GM23338 (cell line): ENCODE data around the gene CPNE1. TPM values are rescaled to one million over a fixed set of nuclear protein-coding genes. Genes with fewer than 3 reads are reported as not detected.

Experiments used
- ATAC-seq: fragments of 200-7000 bp; cut with Tn5 transposase; 3 replicates; pipeline ENCODE4 v1.9.1; 2020
- DNase-seq: peaks from one replicate; pipeline ENCODE4 v3.0.0-alpha.2; 2015; ENCODE audit warnings: low spot score
- H2AFZ ChIP-seq: fragments of 200-600 bp; sonication (generic); 2 replicates; pipeline ENCODE4 v1.8.0; 2016; ENCODE audit warnings: antibody characterized with exemption, mild to moderate bottlenecking, moderate library complexity
- H3F3A ChIP-seq: fragments of 200-600 bp; sonication (generic); replicated peaks from 2 replicates; pipeline ENCODE4 v1.8.0; 2017; ENCODE audit warnings: antibody characterized with exemption, mixed run types, low read depth
- H3K27ac ChIP-seq: fragments of 200-600 bp; sonication (generic); 2 replicates; pipeline ENCODE4 v1.6.1; 2016; ENCODE audit warnings: low read depth
- H3K27me3 ChIP-seq: fragments of 200-600 bp; sonication (generic); 2 replicates; pipeline ENCODE4 v1.8.0; 2016; ENCODE audit warnings: mild to moderate bottlenecking, mixed run types, moderate library complexity; ENCODE audit not compliant: insufficient read depth
- H3K36me3 ChIP-seq: fragments of 200-600 bp; sonication (generic); 2 replicates; pipeline ENCODE4 v1.8.0; 2016; ENCODE audit warnings: mild to moderate bottlenecking; ENCODE audit not compliant: insufficient read depth
- H3K4me1 ChIP-seq: fragments of 200-600 bp; sonication (generic); 2 replicates; pipeline ENCODE4 v1.8.0; 2016; ENCODE audit warnings: mild to moderate bottlenecking, moderate library complexity; ENCODE audit not compliant: insufficient read depth
- H3K4me2 ChIP-seq: fragments of 200-600 bp; sonication (generic); 2 replicates; pipeline ENCODE4 v1.7.1; 2017; ENCODE audit warnings: mixed run types
- H3K4me3 ChIP-seq: fragments of 200-600 bp; sonication (generic); 2 replicates; pipeline ENCODE4 v1.6.1; 2016; ENCODE audit warnings: mixed run types
- H3K79me2 ChIP-seq: fragments of 200-600 bp; sonication (generic); replicated peaks from 2 replicates; pipeline ENCODE4 v1.8.0; 2017; ENCODE audit warnings: mild to moderate bottlenecking; ENCODE audit not compliant: insufficient read depth
- H3K9me2 ChIP-seq: fragments of 200-600 bp; sonication (generic); 2 replicates; pipeline ENCODE4 v1.8.0; 2017; ENCODE audit not compliant: insufficient read depth
- H4K20me1 ChIP-seq: fragments of 200-600 bp; sonication (generic); replicated peaks from 2 replicates; pipeline ENCODE4 v1.8.0; 2017; ENCODE audit warnings: mild to moderate bottlenecking; ENCODE audit not compliant: insufficient read depth
- H3K27ac Mint-ChIP-seq: 2 replicates; pipeline ENCODE4 v1.8.0; 2020; ENCODE audit warnings: inconsistent platforms, mild to moderate bottlenecking, moderate library complexity, mixed read lengths
- H3K27me3 Mint-ChIP-seq: 3 replicates; pipeline ENCODE4 v1.8.0; 2022; ENCODE audit warnings: low read depth, mild to moderate bottlenecking, moderate library complexity, mixed read lengths, inconsistent platforms; ENCODE audit not compliant: insufficient read depth, poor library complexity
- H3K36me3 Mint-ChIP-seq: 3 replicates; pipeline ENCODE4 v1.8.0; 2021; ENCODE audit warnings: low read depth, mild to moderate bottlenecking, inconsistent platforms, moderate library complexity, mixed read lengths
- H3K4me1 Mint-ChIP-seq: 3 replicates; pipeline ENCODE4 v1.8.0; 2020; ENCODE audit warnings: mild to moderate bottlenecking, inconsistent platforms, mixed read lengths
- H3K4me3 Mint-ChIP-seq: 3 replicates; pipeline ENCODE4 v1.8.0; 2021; ENCODE audit warnings: moderate library complexity, mild to moderate bottlenecking, inconsistent platforms, mixed read lengths
- H3K9me3 Mint-ChIP-seq: 3 replicates; pipeline ENCODE4 v1.8.0; 2020; ENCODE audit warnings: moderate library complexity, mild to moderate bottlenecking, inconsistent platforms, mixed read lengths
- CREB1 ChIP-seq: fragments of 250-450 bp; sonication (Bioruptor Pico); IDR thresholded peaks from 2 replicates; pipeline ENCODE4 v1.5.0; 2020; ENCODE audit warnings: low read depth, mild to moderate bottlenecking, moderate library complexity
- EZH2 ChIP-seq: fragments of 200-600 bp; sonication (generic); IDR thresholded peaks from one replicate; pipeline ENCODE4 v1.8.0; 2017; ENCODE audit warnings: antibody characterized with exemption, mild to moderate bottlenecking, low read depth; ENCODE audit not compliant: unreplicated experiment
- EZH2phosphoT487 ChIP-seq: fragments of 200-600 bp; sonication (generic); IDR thresholded peaks from one replicate; pipeline ENCODE4 v1.8.1; 2018; ENCODE audit warnings: antibody characterized with exemption; ENCODE audit not compliant: unreplicated experiment
- JUNB ChIP-seq: IDR thresholded peaks from one replicate; pipeline ENCODE4 v1.6.1; 2016; ENCODE audit warnings: antibody characterized with exemption; ENCODE audit not compliant: unreplicated experiment
- NANOG ChIP-seq: IDR thresholded peaks from 2 replicates; pipeline ENCODE4 v1.6.1; 2016; ENCODE audit warnings: antibody characterized with exemption, borderline replicate concordance
- POLR2AphosphoS5 ChIP-seq: IDR thresholded peaks from 2 replicates; pipeline ENCODE4 v1.6.1; 2016; ENCODE audit warnings: antibody characterized with exemption, low read depth
- ZNF114 ChIP-seq: fragments of 250-450 bp; sonication (Bioruptor Pico); IDR thresholded peaks from 2 replicates; pipeline ENCODE4 v1.5.0; 2020; ENCODE audit warnings: mild to moderate bottlenecking, moderate library complexity
- ZNF331 ChIP-seq: fragments of 250-450 bp; sonication (Bioruptor Pico); IDR thresholded peaks from 2 replicates; pipeline ENCODE4 v1.5.0; 2020; ENCODE audit warnings: low read depth, mild to moderate bottlenecking, moderate library complexity
- polyA plus RNA-seq: library from polyadenylated mRNA; unstranded; fragments of >200 nt; fragmentation: Nextera tagmentation; extraction: Ambion mirVana; gene quantifications from 2 replicates; pipeline ENCODE4 v1.2.1, GENCODE V29; 2016
- total RNA-seq: library from RNA; depleted of rRNA; stranded (reverse); fragments of >200 nt; shearing (Covaris generic); gene quantifications from 2 replicates; pipeline ENCODE4 v1.2.3, GENCODE V29; 2014
- TF ChIP-seq, protein P1 (sequence below): IDR thresholded peaks from 2 replicates; pipeline ENCODE4 v1.6.1; 2016; ENCODE audit warnings: antibody characterized with exemption
- TF ChIP-seq, protein P2 (sequence below): fragments of 250-450 bp; sonication (Bioruptor Pico); IDR thresholded peaks from 2 replicates; pipeline ENCODE4 v1.5.0; 2020; ENCODE audit warnings: mild to moderate bottlenecking, moderate library complexity
- TF ChIP-seq, protein P3 (sequence below): IDR thresholded peaks from one replicate; pipeline ENCODE4 v1.6.1; 2018; ENCODE audit warnings: antibody characterized with exemption; ENCODE audit not compliant: unreplicated experiment

The CPNE1 gene
- total and polyA plus RNA-seq, 2 experiments from 2014 or later, result 189 to 196 TPM

DNA sequence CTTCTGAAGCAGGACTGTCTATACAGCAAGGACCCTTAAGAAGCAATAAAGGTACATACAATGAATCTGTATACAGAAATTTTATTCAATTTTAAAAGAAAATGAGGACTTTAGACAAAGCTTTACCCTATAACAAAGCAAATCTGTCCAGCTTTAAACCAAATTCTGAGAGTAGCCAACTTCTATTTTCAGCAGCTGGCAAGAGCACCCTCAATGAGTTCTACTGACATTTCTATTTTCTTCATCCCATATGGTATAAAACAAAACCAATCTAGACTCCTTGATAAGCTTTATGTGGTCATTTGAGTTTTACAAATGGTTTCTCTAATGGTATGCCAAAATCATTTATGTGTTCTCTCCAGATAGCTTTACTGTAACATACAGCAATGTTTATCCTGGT is 12.7 kb downstream of the CPNE1 start:
- no peak overlapping the region for H3K4me2 ChIP-seq
- no peak overlapping the region for H3K4me3 ChIP-seq
- H3K9me2 ChIP-seq, result no peaks in the 10 kb centered on the region
- H3K27ac ChIP-seq, result no peak overlapping the region
- no peaks in the 10 kb centered on the region for H3K27me3 ChIP-seq
- no peaks in the 10 kb centered on the region for H3K27me3 Mint-ChIP-seq
- H3K4me3 Mint-ChIP-seq, result no peak overlapping the region
- H3K4me1 Mint-ChIP-seq, result no peaks in the 10 kb centered on the region; the same call in 2 of the 3 replicates
- H3K27ac Mint-ChIP-seq, result no peak overlapping the region
- H3K79me2 ChIP-seq, result peaks cover 100% of the 10 kb centered on the region
- TF ChIP-seq, protein P1, sequence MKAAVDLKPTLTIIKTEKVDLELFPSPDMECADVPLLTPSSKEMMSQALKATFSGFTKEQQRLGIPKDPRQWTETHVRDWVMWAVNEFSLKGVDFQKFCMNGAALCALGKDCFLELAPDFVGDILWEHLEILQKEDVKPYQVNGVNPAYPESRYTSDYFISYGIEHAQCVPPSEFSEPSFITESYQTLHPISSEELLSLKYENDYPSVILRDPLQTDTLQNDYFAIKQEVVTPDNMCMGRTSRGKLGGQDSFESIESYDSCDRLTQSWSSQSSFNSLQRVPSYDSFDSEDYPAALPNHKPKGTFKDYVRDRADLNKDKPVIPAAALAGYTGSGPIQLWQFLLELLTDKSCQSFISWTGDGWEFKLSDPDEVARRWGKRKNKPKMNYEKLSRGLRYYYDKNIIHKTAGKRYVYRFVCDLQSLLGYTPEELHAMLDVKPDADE, result no peak
- TF ChIP-seq, protein P2, sequence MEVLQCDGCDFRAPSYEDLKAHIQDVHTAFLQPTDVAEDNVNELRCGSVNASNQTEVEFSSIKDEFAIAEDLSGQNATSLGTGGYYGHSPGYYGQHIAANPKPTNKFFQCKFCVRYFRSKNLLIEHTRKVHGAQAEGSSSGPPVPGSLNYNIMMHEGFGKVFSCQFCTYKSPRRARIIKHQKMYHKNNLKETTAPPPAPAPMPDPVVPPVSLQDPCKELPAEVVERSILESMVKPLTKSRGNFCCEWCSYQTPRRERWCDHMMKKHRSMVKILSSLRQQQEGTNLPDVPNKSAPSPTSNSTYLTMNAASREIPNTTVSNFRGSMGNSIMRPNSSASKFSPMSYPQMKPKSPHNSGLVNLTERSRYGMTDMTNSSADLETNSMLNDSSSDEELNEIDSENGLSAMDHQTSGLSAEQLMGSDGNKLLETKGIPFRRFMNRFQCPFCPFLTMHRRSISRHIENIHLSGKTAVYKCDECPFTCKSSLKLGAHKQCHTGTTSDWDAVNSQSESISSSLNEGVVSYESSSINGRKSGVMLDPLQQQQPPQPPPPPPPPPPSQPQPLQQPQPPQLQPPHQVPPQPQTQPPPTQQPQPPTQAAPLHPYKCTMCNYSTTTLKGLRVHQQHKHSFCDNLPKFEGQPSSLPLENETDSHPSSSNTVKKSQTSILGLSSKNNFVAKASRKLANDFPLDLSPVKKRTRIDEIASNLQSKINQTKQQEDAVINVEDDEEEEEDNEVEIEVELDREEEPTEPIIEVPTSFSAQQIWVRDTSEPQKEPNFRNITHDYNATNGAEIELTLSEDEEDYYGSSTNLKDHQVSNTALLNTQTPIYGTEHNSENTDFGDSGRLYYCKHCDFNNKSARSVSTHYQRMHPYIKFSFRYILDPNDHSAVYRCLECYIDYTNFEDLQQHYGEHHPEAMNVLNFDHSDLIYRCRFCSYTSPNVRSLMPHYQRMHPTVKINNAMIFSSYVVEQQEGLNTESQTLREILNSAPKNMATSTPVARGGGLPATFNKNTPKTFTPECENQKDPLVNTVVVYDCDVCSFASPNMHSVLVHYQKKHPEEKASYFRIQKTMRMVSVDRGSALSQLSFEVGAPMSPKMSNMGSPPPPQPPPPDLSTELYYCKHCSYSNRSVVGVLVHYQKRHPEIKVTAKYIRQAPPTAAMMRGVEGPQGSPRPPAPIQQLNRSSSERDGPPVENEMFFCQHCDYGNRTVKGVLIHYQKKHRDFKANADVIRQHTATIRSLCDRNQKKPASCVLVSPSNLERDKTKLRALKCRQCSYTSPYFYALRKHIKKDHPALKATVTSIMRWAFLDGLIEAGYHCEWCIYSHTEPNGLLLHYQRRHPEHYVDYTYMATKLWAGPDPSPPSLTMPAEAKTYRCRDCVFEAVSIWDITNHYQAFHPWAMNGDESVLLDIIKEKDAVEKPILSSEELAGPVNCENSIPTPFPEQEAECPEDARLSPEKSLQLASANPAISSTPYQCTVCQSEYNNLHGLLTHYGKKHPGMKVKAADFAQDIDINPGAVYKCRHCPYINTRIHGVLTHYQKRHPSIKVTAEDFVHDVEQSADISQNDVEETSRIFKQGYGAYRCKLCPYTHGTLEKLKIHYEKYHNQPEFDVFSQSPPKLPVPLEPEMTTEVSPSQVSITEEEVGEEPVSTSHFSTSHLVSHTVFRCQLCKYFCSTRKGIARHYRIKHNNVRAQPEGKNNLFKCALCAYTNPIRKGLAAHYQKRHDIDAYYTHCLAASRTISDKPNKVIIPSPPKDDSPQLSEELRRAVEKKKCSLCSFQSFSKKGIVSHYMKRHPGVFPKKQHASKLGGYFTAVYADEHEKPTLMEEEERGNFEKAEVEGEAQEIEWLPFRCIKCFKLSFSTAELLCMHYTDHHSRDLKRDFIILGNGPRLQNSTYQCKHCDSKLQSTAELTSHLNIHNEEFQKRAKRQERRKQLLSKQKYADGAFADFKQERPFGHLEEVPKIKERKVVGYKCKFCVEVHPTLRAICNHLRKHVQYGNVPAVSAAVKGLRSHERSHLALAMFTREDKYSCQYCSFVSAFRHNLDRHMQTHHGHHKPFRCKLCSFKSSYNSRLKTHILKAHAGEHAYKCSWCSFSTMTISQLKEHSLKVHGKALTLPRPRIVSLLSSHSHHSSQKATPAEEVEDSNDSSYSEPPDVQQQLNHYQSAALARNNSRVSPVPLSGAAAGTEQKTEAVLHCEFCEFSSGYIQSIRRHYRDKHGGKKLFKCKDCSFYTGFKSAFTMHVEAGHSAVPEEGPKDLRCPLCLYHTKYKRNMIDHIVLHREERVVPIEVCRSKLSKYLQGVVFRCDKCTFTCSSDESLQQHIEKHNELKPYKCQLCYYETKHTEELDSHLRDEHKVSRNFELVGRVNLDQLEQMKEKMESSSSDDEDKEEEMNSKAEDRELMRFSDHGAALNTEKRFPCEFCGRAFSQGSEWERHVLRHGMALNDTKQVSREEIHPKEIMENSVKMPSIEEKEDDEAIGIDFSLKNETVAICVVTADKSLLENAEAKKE (CRISPR knock-in tag), result no peak
- TF ChIP-seq ZNF331 (CRISPR knock-in tag), result no peak
- TF ChIP-seq EZH2, result no peak
- TF ChIP-seq CREB1, result no peak
- no peak for TF ChIP-seq NANOG
- TF ChIP-seq, protein P3, sequence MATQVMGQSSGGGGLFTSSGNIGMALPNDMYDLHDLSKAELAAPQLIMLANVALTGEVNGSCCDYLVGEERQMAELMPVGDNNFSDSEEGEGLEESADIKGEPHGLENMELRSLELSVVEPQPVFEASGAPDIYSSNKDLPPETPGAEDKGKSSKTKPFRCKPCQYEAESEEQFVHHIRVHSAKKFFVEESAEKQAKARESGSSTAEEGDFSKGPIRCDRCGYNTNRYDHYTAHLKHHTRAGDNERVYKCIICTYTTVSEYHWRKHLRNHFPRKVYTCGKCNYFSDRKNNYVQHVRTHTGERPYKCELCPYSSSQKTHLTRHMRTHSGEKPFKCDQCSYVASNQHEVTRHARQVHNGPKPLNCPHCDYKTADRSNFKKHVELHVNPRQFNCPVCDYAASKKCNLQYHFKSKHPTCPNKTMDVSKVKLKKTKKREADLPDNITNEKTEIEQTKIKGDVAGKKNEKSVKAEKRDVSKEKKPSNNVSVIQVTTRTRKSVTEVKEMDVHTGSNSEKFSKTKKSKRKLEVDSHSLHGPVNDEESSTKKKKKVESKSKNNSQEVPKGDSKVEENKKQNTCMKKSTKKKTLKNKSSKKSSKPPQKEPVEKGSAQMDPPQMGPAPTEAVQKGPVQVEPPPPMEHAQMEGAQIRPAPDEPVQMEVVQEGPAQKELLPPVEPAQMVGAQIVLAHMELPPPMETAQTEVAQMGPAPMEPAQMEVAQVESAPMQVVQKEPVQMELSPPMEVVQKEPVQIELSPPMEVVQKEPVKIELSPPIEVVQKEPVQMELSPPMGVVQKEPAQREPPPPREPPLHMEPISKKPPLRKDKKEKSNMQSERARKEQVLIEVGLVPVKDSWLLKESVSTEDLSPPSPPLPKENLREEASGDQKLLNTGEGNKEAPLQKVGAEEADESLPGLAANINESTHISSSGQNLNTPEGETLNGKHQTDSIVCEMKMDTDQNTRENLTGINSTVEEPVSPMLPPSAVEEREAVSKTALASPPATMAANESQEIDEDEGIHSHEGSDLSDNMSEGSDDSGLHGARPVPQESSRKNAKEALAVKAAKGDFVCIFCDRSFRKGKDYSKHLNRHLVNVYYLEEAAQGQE, result no peak
- no peak for TF ChIP-seq POLR2AphosphoS5
- TF ChIP-seq ZNF114 (CRISPR knock-in tag), result no peak
- no peak for TF ChIP-seq JUNB
- no peak for TF ChIP-seq EZH2phosphoT487
- H3K9me3 Mint-ChIP-seq, result no peaks in the 10 kb centered on the region
- DNase-seq (no peak), ATAC-seq (no peak)
- H2AFZ ChIP-seq, result no peak overlapping the region
- H4K20me1 ChIP-seq, result peaks cover 84% of the 10 kb centered on the region
- peaks cover 11% of the 10 kb centered on the region for H3K36me3 ChIP-seq
- H3K36me3 Mint-ChIP-seq, result peaks cover 9% of the 10 kb centered on the region; the same call in 2 of the 3 replicates
- peaks cover under 1% of the 10 kb centered on the region for H3K4me1 ChIP-seq
- 0 out of 2 replicates have a peak, but pooled peaks cover 5% of the 10 kb centered on the region for H3F3A ChIP-seq
